HS-27A (cell line): Measurements from ENCODE around the gene RNF224.

Source experiments
- DNase-seq: peaks from one replicate; pipeline ENCODE4 v3.0.0-alpha.2; 2012; ENCODE audit warnings: low read depth, missing footprints

The RNF224 gene

DNA sequence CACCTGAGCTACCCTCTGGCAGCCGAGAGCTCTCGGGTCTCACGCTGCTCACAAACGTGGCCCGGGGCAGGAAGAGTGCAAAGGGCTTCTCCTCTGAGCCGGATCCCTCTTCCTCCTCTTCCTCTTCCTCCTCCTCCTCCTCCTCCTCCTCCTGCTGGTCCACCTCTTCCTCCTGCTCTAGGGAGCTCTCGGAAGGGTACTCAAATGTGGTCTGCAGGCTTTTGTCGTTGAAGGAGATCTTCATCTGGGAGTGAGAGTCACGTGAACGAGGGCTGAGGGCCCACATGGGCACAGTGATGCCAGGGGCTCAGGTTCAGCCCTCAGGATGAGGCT is 34.9 kb upstream of the RNF224 start:
- no peak for DNase-seq

DNA sequence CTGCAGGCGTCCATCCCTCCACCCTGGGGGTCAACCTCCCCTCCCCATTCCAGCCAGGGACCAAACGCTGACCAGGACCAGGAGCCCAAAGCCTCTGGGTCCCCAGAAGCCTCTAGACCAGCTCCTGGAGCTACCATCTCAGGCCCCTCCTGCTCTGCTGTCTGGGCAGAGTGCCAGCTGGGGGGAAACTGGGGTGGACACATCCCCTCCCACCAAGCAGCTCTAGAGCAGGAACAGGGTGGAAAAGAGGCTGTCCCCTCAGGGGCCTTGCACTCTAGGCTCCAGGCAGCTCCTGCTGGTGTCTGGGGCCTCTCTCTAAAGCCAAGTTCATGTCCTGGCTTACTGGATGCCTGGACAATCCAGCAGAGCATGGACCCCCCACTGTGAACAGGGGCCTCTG is 34.4 kb upstream of the RNF224 start:
- DNase-seq, result no peak

GRCh38 chr9:137193771-137194170 is 33.5 kb upstream of the RNF224 start:
- DNase-seq, result no peak

GRCh38 chr9:137194388-137194787 is 32.9 kb upstream of the RNF224 start:
- DNase-seq, result no peak

GRCh38 chr9:137194909-137195308 is 32.4 kb upstream of the RNF224 start:
- no peak for DNase-seq

- no peak for DNase-seq
These were observed 31.6 kb upstream of the RNF224 start for GRCh38 chr9:137195525-137196220.

DNA sequence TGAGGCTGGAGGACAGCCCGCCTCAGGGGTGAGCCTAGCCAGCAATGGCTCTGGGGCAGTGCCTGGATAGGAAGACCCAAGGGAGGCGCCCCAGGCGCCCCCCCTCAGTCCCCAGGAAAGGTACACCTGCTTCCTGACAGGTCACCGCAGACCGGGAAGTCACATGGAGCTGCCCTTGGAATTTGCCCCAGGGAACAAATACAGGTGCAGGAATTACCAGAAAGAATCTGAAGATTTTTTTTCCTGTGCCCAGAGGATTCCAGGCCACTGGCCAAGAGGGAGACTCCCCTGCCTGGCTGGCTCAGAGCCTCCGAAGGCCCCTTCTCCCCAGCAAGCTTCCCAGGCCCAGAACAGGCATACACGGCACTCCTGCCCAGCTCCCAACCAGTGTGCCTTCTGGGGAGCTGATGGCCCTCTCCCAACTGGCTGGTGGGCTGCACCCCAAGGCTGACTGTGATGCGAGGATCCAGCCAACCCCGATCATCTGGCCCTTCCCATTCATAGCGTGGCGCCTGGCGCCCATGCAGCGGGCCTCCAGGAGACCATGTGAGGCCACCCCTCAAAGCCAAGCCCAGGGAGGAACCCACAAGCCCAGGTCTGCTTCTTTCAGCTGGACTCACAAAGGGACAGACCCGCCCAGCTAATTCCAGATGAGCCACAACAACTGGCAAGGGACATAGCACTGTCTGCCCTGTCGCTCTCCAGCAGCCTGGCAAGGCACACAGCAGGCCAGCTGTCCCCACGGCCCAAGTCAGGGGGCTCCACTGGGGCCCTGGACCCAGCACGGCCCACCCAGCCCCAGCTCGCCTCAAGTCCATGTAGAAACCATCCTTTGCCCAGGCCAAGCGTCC is 29.0 kb upstream of the RNF224 start:
- DNase-seq, result no peak

- no peak for DNase-seq
These were observed 28.4 kb upstream of the RNF224 start for GRCh38 chr9:137198902-137199283.

DNA sequence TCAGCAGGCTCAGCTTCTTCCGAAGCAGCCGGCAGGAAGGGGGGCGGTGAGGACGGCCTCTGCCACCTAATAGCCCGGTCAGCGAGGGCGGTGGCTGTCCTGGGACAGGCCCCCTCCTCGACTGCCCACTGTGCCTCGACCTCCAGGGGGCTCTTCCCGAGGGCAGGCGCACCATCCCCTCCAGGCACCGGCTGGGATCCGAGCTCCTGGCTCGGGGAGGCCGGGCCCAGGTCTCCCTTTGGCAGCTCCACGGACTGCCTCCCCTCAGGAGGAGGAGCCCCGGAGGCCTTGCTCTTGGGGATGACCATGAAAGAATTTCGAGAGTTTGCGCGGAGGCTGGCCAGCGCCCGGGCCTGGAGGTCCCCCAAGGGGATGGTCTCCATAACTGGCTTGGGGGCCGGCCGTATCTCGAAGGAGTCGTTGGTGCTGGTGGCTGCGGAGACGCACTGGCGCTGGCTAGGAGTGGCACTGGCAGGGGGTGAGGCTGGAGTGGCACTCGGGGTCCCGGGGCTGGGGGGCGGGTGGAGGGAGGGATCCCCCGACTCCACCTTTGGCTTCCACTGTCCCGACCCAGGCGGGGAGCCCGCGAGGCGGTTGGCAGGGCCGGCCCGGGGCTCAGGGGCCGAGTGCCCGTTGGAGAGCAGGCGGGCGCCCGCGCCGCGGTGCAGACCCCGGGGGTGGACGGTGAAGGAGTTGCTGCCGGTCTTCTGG is 27.7 kb upstream of the RNF224 start:
- no peak for DNase-seq

- peak; percentile 82 for DNase-seq
These were observed 26.7 kb upstream of the RNF224 start, which contains the start of gene TPRN for GRCh38 chr9:137200311-137201204. Gene TPRN, minus strand, starts transcription at chr9:137200741. Its CDS starts 30 bp downstream, at chr9:137200711.

- no peak for DNase-seq
These were observed 26.0 kb upstream of the RNF224 start for GRCh38 chr9:137201205-137201868.

- DNase-seq, result no peak
These were observed 24.3 kb upstream of the RNF224 start for GRCh38 chr9:137202966-137203365.

- DNase-seq, result no peak
These were observed 22.6 kb upstream of the RNF224 start for GRCh38 chr9:137204731-137205125.

- DNase-seq, result peak; percentile 42
These were observed 21.9 kb upstream of the RNF224 start, which contains the start of the genes NDOR1 and TMEM203 for GRCh38 chr9:137205126-137206069. Gene NDOR1, plus strand, starts transcription at chr9:137205700. Its CDS starts 78 bp downstream, at chr9:137205778. Gene TMEM203, minus strand, starts transcription at chr9:137205648. Its CDS starts 234 bp downstream, at chr9:137205414.

GRCh38 chr9:137206602-137207001 is 20.7 kb upstream of the RNF224 start:
- DNase-seq, result no peak

GRCh38 chr9:137211532-137211931 is 15.8 kb upstream of the RNF224 start:
- no peak for DNase-seq

DNA sequence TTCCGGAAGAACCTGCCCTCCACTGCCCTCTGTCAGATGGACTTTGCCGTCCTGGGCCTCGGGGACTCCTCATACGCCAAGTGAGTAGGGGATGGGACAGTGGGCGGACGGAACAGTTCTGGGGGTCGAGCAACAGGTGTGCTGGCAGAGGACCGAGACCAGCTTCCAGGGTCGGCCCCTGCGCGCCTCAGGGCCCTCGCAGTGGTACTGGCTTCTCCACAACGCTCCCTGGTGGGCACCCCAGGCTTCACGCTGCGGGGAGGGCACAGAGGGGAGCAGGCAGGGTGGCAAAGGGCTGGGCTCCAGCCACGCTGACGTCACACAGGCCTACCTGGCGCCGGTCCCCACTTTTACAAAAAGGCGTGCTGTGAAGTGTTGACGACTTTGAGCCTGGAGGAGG is 14.8 kb upstream of the RNF224 start:
- no peak for DNase-seq

DNA sequence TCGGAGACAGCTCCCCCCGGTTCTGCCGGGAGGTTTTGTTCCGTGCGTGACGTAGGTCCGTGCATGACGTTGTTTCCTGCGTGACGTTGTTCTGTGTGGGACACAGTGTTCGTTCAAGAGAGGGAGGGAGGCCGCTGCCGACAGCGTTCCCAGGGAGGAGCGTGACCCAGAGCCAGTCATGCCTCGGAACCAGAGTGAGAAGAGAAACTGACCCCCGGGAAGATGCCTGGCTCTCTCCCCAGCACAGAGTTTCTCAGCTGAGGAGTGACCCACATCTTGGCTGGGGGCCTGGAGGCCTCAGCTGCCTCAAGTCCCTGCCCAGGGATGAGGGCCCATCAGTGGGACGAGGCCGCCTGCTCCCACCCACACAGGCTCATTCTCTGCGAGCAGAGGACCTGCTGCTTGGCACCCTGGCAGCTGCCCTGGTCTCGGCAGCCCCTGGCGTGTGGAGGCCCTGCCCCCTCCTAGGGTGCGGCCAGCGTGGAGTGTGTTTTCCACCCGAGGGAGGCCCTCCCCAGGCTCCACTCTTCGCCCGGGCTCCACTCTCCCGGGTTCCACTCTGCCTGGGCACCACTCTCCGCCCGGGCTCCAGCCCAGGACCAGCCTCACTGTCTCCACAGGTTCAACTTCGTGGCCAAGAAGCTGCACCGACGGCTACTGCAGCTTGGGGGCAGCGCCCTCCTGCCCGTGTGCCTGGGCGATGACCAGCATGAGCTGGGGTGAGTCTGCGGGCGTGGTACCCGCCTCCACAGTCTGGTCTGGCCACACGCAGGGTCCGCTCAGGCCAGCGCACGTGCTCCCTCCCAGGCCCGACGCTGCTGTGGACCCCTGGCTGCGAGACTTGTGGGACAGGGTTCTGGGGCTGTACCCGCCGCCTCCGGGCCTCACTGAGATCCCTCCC is 13.9 kb upstream of the RNF224 start:
- DNase-seq, result no peak

GRCh38 chr9:137214620-137215019 is 12.7 kb upstream of the RNF224 start:
- no peak for DNase-seq
